Transverse colon (tissue), 4 donors: ENCODE measurements around the gene EIF4ENIF1. TPM values are rescaled to one million over a fixed set of nuclear protein-coding genes. Genes with fewer than 3 reads are reported as not detected.
A peak's percentile ranks its signal among the peaks of the same experiment; 100 is the strongest.

ENCODE experiments used
- DNase-seq: peaks from one replicate; pipeline ENCODE4 v3.0.0-alpha.2; 2019
- H3K27ac ChIP-seq, 4 donors: fragments of 200-600 bp; sonication (generic); 2 replicates each; pipeline ENCODE4 v1.5.1; 2016 to 2018; ENCODE audit warnings: inconsistent platforms in 4 of 4
- H3K27me3 ChIP-seq: fragments of 200-600 bp; sonication (generic); 2 replicates; pipeline ENCODE4 v1.5.1; 2017; ENCODE audit warnings: inconsistent platforms
- H3K36me3 ChIP-seq, 4 donors: fragments of 200-600 bp; sonication (generic); 2 replicates each; pipeline ENCODE4 v1.5.1; 2017 to 2019; ENCODE audit warnings: inconsistent platforms in 4 of 4
- H3K4me1 ChIP-seq, 4 donors: fragments of 200-600 bp; sonication (generic); 2 replicates each; pipeline ENCODE4 v1.5.1; 2017 to 2020; ENCODE audit warnings: inconsistent platforms in 4 of 4
- H3K4me3 ChIP-seq, 4 donors: fragments of 200-600 bp; sonication (generic); 1 replicate in 1 of 4; 2 replicates in 3 of 4; pipeline versions ENCODE4 v1.5.1 to v1.6.1; 2017 to 2019; ENCODE audit warnings: inconsistent platforms in 4 of 4
- H3K9me3 ChIP-seq, 2 donors: fragments of 200-600 bp; sonication (generic); 2 replicates each; pipeline ENCODE4 v1.5.1; 2017 to 2019; ENCODE audit warnings: inconsistent platforms in 2 of 2
- EP300 ChIP-seq: sonication (generic); formaldehyde crosslinking; IDR thresholded peaks from one replicate; pipeline ENCODE4 v1.6.1; 2017; ENCODE audit warnings: antibody characterized with exemption, low read depth
- POLR2A ChIP-seq: fragments of 450-650 bp; IDR thresholded peaks from one replicate; pipeline ENCODE4 v1.6.1; 2016; ENCODE audit warnings: antibody characterized with exemption, mild to moderate bottlenecking, moderate library complexity
- POLR2AphosphoS5 ChIP-seq, 3 donors: sonication (generic); formaldehyde crosslinking; IDR thresholded peaks; one replicate each; pipeline ENCODE4 v1.6.1; 2016; ENCODE audit warnings: antibody characterized with exemption in 3 of 3
- WGBS, 2 donors: methylation state at CpG; one replicate each; pipeline ENCODE4 v1.1.5; 2018; ENCODE audit warnings: low coverage in 1 of 2; 5-methylcytosine and 5-hydroxymethylcytosine counted together
- in situ Hi-C, 4 donors: fragments of 200-750 bp; cut with MboI; loops; one replicate each; pipeline versions ENCODE4 v1.15.0 to v1.15.1; 2017; ENCODE audit warnings: low sequenced_read_pairs in 3 of 4, low pct_ligation_motif_present in 1 of 4, low pct_unique_long_range_greater_than_20kb in 1 of 4
- intact Hi-C: fragments of 100-400 bp; cut with DNase I; formaldehyde crosslinking; loops from one replicate; pipeline ENCODE4 v1.15.1; 2023; ENCODE audit warnings: low total_unique reads
- total RNA-seq, 4 donors: library from RNA; depleted of rRNA; stranded (reverse); fragments of >200 nt; gene quantifications; one replicate each; pipeline ENCODE4 v1.1.0, GENCODE V29; 2016
- TF ChIP-seq, protein P1 (sequence below), 5 experiments: fragments of 200-600 bp in 3 of 5; fragments of 450-650 bp in 2 of 5; sonication (generic) in 3 of 5; IDR thresholded peaks; 1 replicate in 2 of 5; 2 replicates in 3 of 5; pipeline ENCODE4 v1.5.1; 2016 to 2017; ENCODE audit warnings: antibody characterized with exemption in 5 of 5, inconsistent platforms in 3 of 5, mild to moderate bottlenecking in 2 of 5, moderate library complexity in 1 of 5

EIF4ENIF1 gene
- total RNA-seq, 4 donors from 2014 or later: 14.4 to 66.1 (median 17.2) TPM

DNA sequence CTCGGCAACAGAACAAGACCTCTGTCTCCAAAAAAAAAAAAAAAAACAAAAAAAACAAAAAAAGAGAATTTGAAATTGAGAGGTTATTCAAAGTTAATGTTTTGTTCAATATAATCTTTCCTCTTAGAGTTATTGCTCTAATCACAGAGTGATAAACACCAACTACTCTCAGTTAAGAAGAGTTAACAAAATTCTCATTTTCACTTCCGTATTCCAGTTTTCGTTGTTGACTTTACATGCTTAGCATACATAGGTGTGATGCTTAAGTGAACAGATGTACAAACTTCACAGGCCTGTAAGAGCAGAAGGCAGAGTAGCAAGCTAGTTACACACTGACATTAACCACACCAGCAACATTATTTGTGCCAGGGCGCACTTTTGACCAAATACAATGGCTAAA lies 12.3 kb downstream of the EIF4ENIF1 start:
- Histone ChIP-seq H3K27me3 (no peaks in the 10 kb centered on the region), H3K27ac (peak overlapping the region; percentile 3 to 56 (median 8)), H3K4me3 (no peak overlapping the region), H3K4me1 (peaks cover 0 to 11% (median 0%) of the 10 kb centered on the region in 4 donors), H3K9me3 (no peaks in the 10 kb centered on the region), H3K36me3 (peaks cover 0 to 18% (median 5%) of the 10 kb centered on the region in 4 donors)
- intact Hi-C loops (no loop called here), in situ Hi-C loops (loop anchor here in 1 of 4 donors (25.0 kb wide), 1 partner anchor 160 kb away; no protein-coding TSS in a partner anchor)
- WGBS, 2 donors: 61 to 71% methylated on average over 2 to 4 of the region's 4 CpGs
- TF ChIP-seq POLR2A: no peak
- TF ChIP-seq EP300: no peak
- TF ChIP-seq, protein P1, sequence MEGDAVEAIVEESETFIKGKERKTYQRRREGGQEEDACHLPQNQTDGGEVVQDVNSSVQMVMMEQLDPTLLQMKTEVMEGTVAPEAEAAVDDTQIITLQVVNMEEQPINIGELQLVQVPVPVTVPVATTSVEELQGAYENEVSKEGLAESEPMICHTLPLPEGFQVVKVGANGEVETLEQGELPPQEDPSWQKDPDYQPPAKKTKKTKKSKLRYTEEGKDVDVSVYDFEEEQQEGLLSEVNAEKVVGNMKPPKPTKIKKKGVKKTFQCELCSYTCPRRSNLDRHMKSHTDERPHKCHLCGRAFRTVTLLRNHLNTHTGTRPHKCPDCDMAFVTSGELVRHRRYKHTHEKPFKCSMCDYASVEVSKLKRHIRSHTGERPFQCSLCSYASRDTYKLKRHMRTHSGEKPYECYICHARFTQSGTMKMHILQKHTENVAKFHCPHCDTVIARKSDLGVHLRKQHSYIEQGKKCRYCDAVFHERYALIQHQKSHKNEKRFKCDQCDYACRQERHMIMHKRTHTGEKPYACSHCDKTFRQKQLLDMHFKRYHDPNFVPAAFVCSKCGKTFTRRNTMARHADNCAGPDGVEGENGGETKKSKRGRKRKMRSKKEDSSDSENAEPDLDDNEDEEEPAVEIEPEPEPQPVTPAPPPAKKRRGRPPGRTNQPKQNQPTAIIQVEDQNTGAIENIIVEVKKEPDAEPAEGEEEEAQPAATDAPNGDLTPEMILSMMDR (IDR thresholded peaks at IDR 0.05): no peak
- TF ChIP-seq POLR2AphosphoS5 (IDR thresholded peaks at IDR 0.05): no peak
- no peak for DNase-seq

DNA sequence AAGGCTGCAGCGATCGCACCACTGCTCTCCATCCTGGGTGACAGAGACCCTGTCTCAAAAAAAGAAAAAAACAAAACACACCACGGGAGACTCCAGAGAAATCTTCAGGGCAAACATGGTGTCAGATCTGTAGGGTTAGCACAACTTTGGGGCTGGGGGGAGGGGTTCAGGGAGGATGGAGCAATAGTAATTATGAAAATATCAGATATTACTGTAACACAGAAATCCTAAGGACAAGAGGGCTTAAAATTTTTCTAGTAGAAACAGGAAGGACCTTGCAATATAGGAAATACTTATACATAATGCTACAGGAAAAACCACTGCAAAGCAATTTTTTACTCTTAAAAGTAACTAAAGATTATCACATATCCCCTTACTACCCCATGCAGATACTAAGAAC lies 13.8 kb downstream of the EIF4ENIF1 start:
- no peaks in the 10 kb centered on the region for H3K9me3 ChIP-seq
- H3K27ac ChIP-seq: no peak overlapping the region
- H3K27me3 ChIP-seq: no peaks in the 10 kb centered on the region
- H3K36me3 ChIP-seq: peaks cover 0 to 12% (median 4%) of the 10 kb centered on the region in 4 donors
- no peak for TF ChIP-seq EP300
- TF ChIP-seq, protein P1 (IDR thresholded peaks at IDR 0.05): no peak
- no peak for TF ChIP-seq POLR2AphosphoS5 (IDR thresholded peaks at IDR 0.05)
- TF ChIP-seq POLR2A: no peak
- 93% methylated on average over 3 of the region's 3 CpGs; no CpG with 5 or more reads in 1 of the 2 donors for WGBS, 2 donors
- no peak for DNase-seq
- H3K4me3 ChIP-seq: no peak overlapping the region
- in situ Hi-C loops: loop anchor here in 1 of 4 donors (25.0 kb wide), 1 partner anchor 162 kb away; no protein-coding TSS in a partner anchor
- peaks cover 0 to 11% (median 0%) of the 10 kb centered on the region in 4 donors for H3K4me1 ChIP-seq
- intact Hi-C loops: no loop called here

DNA sequence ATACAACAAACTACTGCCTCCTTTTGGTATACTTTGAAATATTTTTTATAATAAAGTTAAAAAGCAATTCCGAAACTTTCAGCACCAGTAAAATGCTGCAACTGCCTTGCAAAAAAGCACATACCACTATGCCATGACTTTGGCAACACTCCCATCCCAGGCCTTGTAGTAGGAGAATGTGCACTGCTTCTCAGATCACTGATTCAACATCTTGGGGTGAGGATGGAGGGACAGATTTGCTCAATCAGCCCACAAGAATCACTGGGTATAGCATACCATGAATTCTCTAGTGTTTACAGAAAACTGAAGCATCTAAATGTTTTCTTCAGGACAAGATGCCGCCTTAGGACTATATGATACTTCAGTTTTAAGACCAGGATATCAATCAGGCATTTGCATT lies 14.9 kb downstream of the EIF4ENIF1 start:
- 92 to 99% methylated on average over 2 of the region's 2 CpGs for WGBS, 2 donors
- no peak for DNase-seq
- Histone ChIP-seq H3K9me3 (no peaks in the 10 kb centered on the region), H3K36me3 (peaks cover 0 to 8% (median 4%) of the 10 kb centered on the region in 4 donors), H3K27me3 (no peaks in the 10 kb centered on the region), H3K4me1 (peaks cover 0 to 11% (median 0%) of the 10 kb centered on the region in 4 donors), H3K27ac (no peak overlapping the region), H3K4me3 (no peak overlapping the region)
- intact Hi-C loops (no loop called here), in situ Hi-C loops (loop anchor here in 1 of 4 donors (25.0 kb wide), 1 partner anchor 163 kb away; no protein-coding TSS in a partner anchor)
- TF ChIP-seq EP300: no peak
- TF ChIP-seq, protein P1 (IDR thresholded peaks at IDR 0.05): no peak
- TF ChIP-seq POLR2A: no peak
- TF ChIP-seq POLR2AphosphoS5 (IDR thresholded peaks at IDR 0.05): no peak

DNA sequence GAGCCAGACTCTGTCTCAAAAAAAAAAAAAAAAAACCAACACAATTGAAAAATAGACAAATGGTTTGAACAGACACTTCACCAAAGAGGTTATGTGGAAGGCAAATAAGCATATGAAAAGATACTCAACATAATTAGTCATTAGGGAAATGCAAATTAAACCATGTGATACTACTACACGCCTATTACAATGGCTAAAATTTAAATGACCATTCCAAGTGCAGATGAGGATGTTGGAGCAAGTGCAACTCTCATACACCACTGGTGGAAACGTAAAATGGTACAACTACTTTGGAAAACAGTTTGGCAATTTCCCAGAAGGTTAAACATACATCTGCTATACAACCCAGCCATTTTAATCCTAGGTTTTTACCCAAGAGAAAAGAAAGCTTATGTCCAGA lies 24.3 kb downstream of the EIF4ENIF1 start:
- intact Hi-C loops (no loop called here), in situ Hi-C loops (no loop called here)
- DNase-seq: no peak
- Histone ChIP-seq H3K4me1 (no peaks in the 10 kb centered on the region), H3K27me3 (no peaks in the 10 kb centered on the region), H3K27ac (no peak overlapping the region), H3K9me3 (no peaks in the 10 kb centered on the region), H3K36me3 (peaks cover 0 to 53% (median 19%) of the 10 kb centered on the region in 4 donors), H3K4me3 (no peak overlapping the region)
- TF ChIP-seq EP300: no peak
- WGBS, 2 donors: 89 to 100% methylated on average over 2 of the region's 2 CpGs

DNA sequence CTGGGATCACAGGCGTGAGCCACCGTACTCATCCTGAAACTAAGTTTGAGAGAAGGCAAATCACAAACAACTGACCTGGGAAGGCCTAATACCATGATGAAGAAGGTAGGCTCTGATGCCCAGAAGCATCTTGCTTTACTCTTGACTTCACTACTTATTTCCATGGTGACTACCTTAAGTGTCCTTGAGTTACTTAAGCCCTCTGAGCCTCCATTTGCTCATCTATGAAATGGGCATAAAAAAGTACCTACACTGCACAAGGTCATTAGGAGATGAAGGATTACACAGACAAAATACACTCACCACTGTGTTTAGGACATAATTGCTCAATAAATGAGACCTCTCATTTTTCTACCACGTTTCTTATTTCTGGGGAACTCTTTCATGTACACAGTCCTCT lies 27.9 kb downstream of the EIF4ENIF1 start:
- 87 to 100% methylated on average over 1 to 3 of the region's 3 CpGs for WGBS, 2 donors
- H3K9me3 ChIP-seq: no peaks in the 10 kb centered on the region
- H3K4me1 ChIP-seq: no peaks in the 10 kb centered on the region
- no peak overlapping the region for H3K27ac ChIP-seq
- H3K27me3 ChIP-seq: no peaks in the 10 kb centered on the region
- H3K4me3 ChIP-seq: no peak overlapping the region
- intact Hi-C loops: no loop called here
- no peak for DNase-seq
- peaks cover 1 to 58% (median 26%) of the 10 kb centered on the region in 4 donors for H3K36me3 ChIP-seq
- TF ChIP-seq POLR2AphosphoS5 (IDR thresholded peaks at IDR 0.05): no peak
- no peak for TF ChIP-seq EP300
- TF ChIP-seq, protein P1 (IDR thresholded peaks at IDR 0.05): no peak
- no peak for TF ChIP-seq POLR2A
- in situ Hi-C loops: no loop called here
